WTC11 (cell line): ENCODE measurements around the gene ASAH2. TPM values are rescaled to one million over a fixed set of nuclear protein-coding genes. Genes with fewer than 3 reads are reported as not detected.

Source experiments
- ATAC-seq: fragments of 200-7000 bp; cut with Tn5 transposase; 2 replicates; pipeline ENCODE4 v1.10.0; 2021; ENCODE audit warnings: mild to moderate bottlenecking, moderate library complexity
- CTCF ChIA-PET: fragments of 300-600 bp; sonication (Branson Sonifier 250); formaldehyde crosslinking; loops from one replicate; lab custom pipeline; 2021; ENCODE audit warnings: antibody characterized with exemption; lab: Charles Lee
- POLR2A ChIA-PET: fragments of 350-600 bp; sonication (Branson Sonifier 250); formaldehyde crosslinking; loops from one replicate; lab custom pipeline; 2021; ENCODE audit warnings: antibody characterized with exemption; lab: Charles Lee
- DNase-seq: peaks from one replicate; pipeline ENCODE4 v3.0.0; 2021; ENCODE audit warnings: low spot score
- H3K27ac Mint-ChIP-seq: 2 replicates; pipeline ENCODE4 v1.8.0; 2021; ENCODE audit warnings: mixed read lengths
- H3K27me3 Mint-ChIP-seq: 2 replicates; pipeline ENCODE4 v1.8.0; 2021; ENCODE audit warnings: low read depth, mild to moderate bottlenecking, moderate library complexity, mixed read lengths
- H3K36me3 Mint-ChIP-seq: 2 replicates; pipeline ENCODE4 v1.8.0; 2021; ENCODE audit warnings: mixed read lengths
- H3K4me1 Mint-ChIP-seq: 2 replicates; pipeline ENCODE4 v1.8.0; 2022; ENCODE audit warnings: mixed read lengths
- H3K4me3 Mint-ChIP-seq: 2 replicates; pipeline ENCODE4 v1.8.0; 2021; ENCODE audit warnings: mild to moderate bottlenecking, moderate library complexity, mixed read lengths
- H3K9me3 Mint-ChIP-seq: 2 replicates; pipeline ENCODE4 v1.8.0; 2021; ENCODE audit warnings: mixed read lengths
- ATF1 ChIP-seq: sonication (generic); formaldehyde crosslinking; IDR thresholded peaks from 2 replicates; pipeline ENCODE4 v1.8.1; 2023; ENCODE audit warnings: mild to moderate bottlenecking, moderate library complexity, missing genetic modification reagents
- CTCF ChIP-seq: fragments of 200-600 bp; IDR thresholded peaks from 2 replicates; pipeline ENCODE4 v1.8.0; 2022; ENCODE audit warnings: antibody characterized with exemption
- EMX1 ChIP-seq: fragments of 250-450 bp; sonication (Bioruptor Pico); IDR thresholded peaks from 2 replicates; pipeline ENCODE4 v1.8.0; 2021; ENCODE audit warnings: mild to moderate bottlenecking
- FOXJ3 ChIP-seq: sonication (generic); formaldehyde crosslinking; IDR thresholded peaks from 2 replicates; pipeline ENCODE4 v1.9.0; 2021; ENCODE audit warnings: missing genetic modification reagents, mild to moderate bottlenecking, borderline replicate concordance
- FOXP1 ChIP-seq: sonication (generic); formaldehyde crosslinking; IDR thresholded peaks from 2 replicates; pipeline ENCODE4 v1.8.0; 2022; ENCODE audit warnings: missing genetic modification reagents, mild to moderate bottlenecking, moderate library complexity, borderline replicate concordance
- GABPB1 ChIP-seq: sonication (generic); formaldehyde crosslinking; IDR thresholded peaks from 2 replicates; pipeline ENCODE4 v1.8.1; 2023; ENCODE audit warnings: mild to moderate bottlenecking, missing genetic modification reagents
- GRHL2 ChIP-seq: fragments of 250-450 bp; sonication (Bioruptor Pico); IDR thresholded peaks from 2 replicates; pipeline ENCODE4 v1.8.0; 2022; ENCODE audit warnings: mild to moderate bottlenecking, moderate library complexity; ENCODE audit not compliant: insufficient replicate concordance, severe bottlenecking
- MLX ChIP-seq: sonication (generic); formaldehyde crosslinking; IDR thresholded peaks from 2 replicates; pipeline ENCODE4 v1.8.1; 2023; ENCODE audit warnings: mild to moderate bottlenecking, missing genetic modification reagents, moderate library complexity
- NFATC4 ChIP-seq: fragments of 250-450 bp; sonication (Bioruptor Pico); IDR thresholded peaks from 2 replicates; pipeline ENCODE4 v1.9.0; 2021; ENCODE audit warnings: mild to moderate bottlenecking
- NFYB ChIP-seq: sonication (generic); formaldehyde crosslinking; conservative IDR thresholded peaks from 2 replicates; pipeline ENCODE4 v1.8.0; 2022; ENCODE audit warnings: low read depth, missing genetic modification reagents
- TEAD4 ChIP-seq: sonication (generic); formaldehyde crosslinking; IDR thresholded peaks from 2 replicates; pipeline ENCODE4 v1.8.0; 2022; ENCODE audit warnings: mild to moderate bottlenecking, missing genetic modification reagents
- ZBTB21 ChIP-seq: sonication (generic); formaldehyde crosslinking; IDR thresholded peaks from 2 replicates; pipeline ENCODE4 v1.8.1; 2023; ENCODE audit warnings: mild to moderate bottlenecking, missing genetic modification reagents, borderline replicate concordance
- ZNF121 ChIP-seq: sonication (generic); formaldehyde crosslinking; IDR thresholded peaks from 2 replicates; pipeline ENCODE4 v1.8.0; 2023; ENCODE audit warnings: missing genetic modification reagents
- ZNF396 ChIP-seq: fragments of 250-450 bp; sonication (Bioruptor Pico); IDR thresholded peaks from 2 replicates; pipeline ENCODE4 v1.8.0; 2021; ENCODE audit warnings: mild to moderate bottlenecking, moderate library complexity, borderline replicate concordance
- total RNA-seq: library from RNA; stranded (reverse); gene quantifications from 3 replicates; pipeline ENCODE4 v1.2.3, GENCODE V29; 2021
- TF ChIP-seq, protein P1 (sequence below): sonication (generic); formaldehyde crosslinking; IDR thresholded peaks from 2 replicates; pipeline ENCODE4 v1.8.1; 2022; ENCODE audit warnings: mild to moderate bottlenecking, moderate library complexity, missing genetic modification reagents
- TF ChIP-seq, protein P2 (sequence below): sonication (generic); formaldehyde crosslinking; IDR thresholded peaks from 2 replicates; pipeline ENCODE4 v1.8.0; 2022; ENCODE audit warnings: mild to moderate bottlenecking, missing genetic modification reagents
- TF ChIP-seq, protein P3 (sequence below): sonication (generic); formaldehyde crosslinking; IDR thresholded peaks from 2 replicates; pipeline ENCODE4 v1.8.1; 2023; ENCODE audit warnings: mild to moderate bottlenecking, missing genetic modification reagents
- TF ChIP-seq, protein P4 (sequence below): sonication (generic); formaldehyde crosslinking; IDR thresholded peaks from 2 replicates; pipeline ENCODE4 v1.8.1; 2023; ENCODE audit warnings: mild to moderate bottlenecking, moderate library complexity, missing genetic modification reagents

The ASAH2 gene
- total RNA-seq, 1 experiment from 2014 or later, result 4.1 TPM

DNA sequence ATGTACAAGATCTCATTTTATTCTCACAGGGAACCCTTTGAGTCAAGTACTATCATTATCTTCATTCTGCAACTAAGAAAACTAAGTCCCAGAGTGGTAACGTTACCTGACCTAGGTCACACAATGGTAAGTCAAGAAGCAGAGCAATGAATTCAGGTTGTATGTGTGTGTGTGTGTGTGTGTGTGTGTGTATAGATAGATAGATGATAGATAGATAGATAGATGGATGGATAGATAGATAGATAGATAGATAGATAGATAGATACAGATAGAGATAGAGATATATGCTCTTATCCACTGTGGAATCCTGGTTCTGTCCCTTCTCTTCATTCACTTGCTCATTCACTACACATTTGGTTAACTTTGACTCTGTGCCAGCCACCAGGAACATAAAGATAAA lies 29.8 kb downstream of the ASAH2 start (continued):
- TF ChIP-seq, protein P1, sequence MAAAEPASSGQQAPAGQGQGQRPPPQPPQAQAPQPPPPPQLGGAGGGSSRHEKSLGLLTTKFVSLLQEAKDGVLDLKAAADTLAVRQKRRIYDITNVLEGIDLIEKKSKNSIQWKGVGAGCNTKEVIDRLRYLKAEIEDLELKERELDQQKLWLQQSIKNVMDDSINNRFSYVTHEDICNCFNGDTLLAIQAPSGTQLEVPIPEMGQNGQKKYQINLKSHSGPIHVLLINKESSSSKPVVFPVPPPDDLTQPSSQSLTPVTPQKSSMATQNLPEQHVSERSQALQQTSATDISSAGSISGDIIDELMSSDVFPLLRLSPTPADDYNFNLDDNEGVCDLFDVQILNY, result no peak
- no peak for TF ChIP-seq GRHL2 (CRISPR knock-in tag)

- ATAC-seq (no peak), DNase-seq (no peak)
- H3K9me3 Mint-ChIP-seq, result peaks cover 13% of the 10 kb centered on the region
- no peak for TF ChIP-seq EMX1 (CRISPR knock-in tag)
- TF ChIP-seq ZBTB21 (CRISPR knock-in tag), result no peak
- TF ChIP-seq NFATC4, result no peak
- TF ChIP-seq TEAD4, result no peak
- TF ChIP-seq, protein P2, sequence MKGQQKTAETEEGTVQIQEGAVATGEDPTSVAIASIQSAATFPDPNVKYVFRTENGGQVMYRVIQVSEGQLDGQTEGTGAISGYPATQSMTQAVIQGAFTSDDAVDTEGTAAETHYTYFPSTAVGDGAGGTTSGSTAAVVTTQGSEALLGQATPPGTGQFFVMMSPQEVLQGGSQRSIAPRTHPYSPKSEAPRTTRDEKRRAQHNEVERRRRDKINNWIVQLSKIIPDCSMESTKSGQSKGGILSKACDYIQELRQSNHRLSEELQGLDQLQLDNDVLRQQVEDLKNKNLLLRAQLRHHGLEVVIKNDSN (CRISPR knock-in tag), result no peak
- no peak for TF ChIP-seq NFYB (CRISPR knock-in tag)
- TF ChIP-seq, protein P3, sequence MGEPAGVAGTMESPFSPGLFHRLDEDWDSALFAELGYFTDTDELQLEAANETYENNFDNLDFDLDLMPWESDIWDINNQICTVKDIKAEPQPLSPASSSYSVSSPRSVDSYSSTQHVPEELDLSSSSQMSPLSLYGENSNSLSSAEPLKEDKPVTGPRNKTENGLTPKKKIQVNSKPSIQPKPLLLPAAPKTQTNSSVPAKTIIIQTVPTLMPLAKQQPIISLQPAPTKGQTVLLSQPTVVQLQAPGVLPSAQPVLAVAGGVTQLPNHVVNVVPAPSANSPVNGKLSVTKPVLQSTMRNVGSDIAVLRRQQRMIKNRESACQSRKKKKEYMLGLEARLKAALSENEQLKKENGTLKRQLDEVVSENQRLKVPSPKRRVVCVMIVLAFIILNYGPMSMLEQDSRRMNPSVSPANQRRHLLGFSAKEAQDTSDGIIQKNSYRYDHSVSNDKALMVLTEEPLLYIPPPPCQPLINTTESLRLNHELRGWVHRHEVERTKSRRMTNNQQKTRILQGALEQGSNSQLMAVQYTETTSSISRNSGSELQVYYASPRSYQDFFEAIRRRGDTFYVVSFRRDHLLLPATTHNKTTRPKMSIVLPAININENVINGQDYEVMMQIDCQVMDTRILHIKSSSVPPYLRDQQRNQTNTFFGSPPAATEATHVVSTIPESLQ (CRISPR knock-in tag), result no peak
- no peak for TF ChIP-seq FOXP1 (CRISPR knock-in tag)
- TF ChIP-seq GRHL2 (CRISPR knock-in tag), result no peak
- TF ChIP-seq ZNF121 (CRISPR knock-in tag), result no peak
- no peak for TF ChIP-seq MLX
- no peak for TF ChIP-seq CTCF
- TF ChIP-seq GABPB1, result no peak
- no peak for TF ChIP-seq FOXJ3 (CRISPR knock-in tag)
- TF ChIP-seq ZNF396 (CRISPR knock-in tag), result no peak
- TF ChIP-seq ATF1 (CRISPR knock-in tag), result no peak
- TF ChIP-seq, protein P4, sequence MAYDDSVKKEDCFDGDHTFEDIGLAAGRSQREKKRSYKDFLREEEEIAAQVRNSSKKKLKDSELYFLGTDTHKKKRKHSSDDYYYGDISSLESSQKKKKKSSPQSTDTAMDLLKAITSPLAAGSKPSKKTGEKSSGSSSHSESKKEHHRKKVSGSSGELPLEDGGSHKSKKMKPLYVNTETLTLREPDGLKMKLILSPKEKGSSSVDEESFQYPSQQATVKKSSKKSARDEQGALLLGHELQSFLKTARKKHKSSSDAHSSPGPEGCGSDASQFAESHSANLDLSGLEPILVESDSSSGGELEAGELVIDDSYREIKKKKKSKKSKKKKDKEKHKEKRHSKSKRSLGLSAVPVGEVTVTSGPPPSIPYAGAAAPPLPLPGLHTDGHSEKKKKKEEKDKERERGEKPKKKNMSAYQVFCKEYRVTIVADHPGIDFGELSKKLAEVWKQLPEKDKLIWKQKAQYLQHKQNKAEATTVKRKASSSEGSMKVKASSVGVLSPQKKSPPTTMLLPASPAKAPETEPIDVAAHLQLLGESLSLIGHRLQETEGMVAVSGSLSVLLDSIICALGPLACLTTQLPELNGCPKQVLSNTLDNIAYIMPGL (CRISPR knock-in tag), result no peak
- H3K27ac Mint-ChIP-seq, result no peak overlapping the region
- peaks cover 9% of the 10 kb centered on the region for H3K4me1 Mint-ChIP-seq
- H3K27me3 Mint-ChIP-seq, result no peaks in the 10 kb centered on the region
- POLR2A ChIA-PET, result no interaction called here
- CTCF ChIA-PET, result no interaction called here
- H3K4me3 Mint-ChIP-seq, result no peak overlapping the region
- peaks cover 4% of the 10 kb centered on the region; the same call in 1 of the 2 replicates for H3K36me3 Mint-ChIP-seq
Observed at GRCh38 chr10:50219646-50220045, 31.7 kb downstream of the ASAH2 start.
